Lower lobe of right lung (tissue), 2 donors: Measurements from ENCODE around the gene ZNHIT6. TPM values are rescaled to one million over a fixed set of nuclear protein-coding genes. Genes with fewer than 3 reads are reported as not detected.

Source experiments
- ATAC-seq, 2 donors: fragments of 200-7000 bp; cut with Tn5 transposase; one replicate each; pipeline ENCODE4 v1.9.1; 2020 to 2022; ENCODE audit warnings: mild to moderate bottlenecking in 2 of 2, moderate library complexity in 2 of 2
- DNase-seq: peaks from one replicate; pipeline ENCODE4 v3.0.0-alpha.2; 2020
- H3K27ac ChIP-seq: fragments of 200-600 bp; one replicate; pipeline ENCODE4 v1.8.0; 2022
- H3K27me3 ChIP-seq: fragments of 200-600 bp; one replicate; pipeline ENCODE4 v1.8.0; 2022; ENCODE audit warnings: low read depth
- H3K36me3 ChIP-seq: fragments of 200-600 bp; one replicate; pipeline ENCODE4 v1.8.0; 2022; ENCODE audit warnings: mild to moderate bottlenecking
- H3K4me1 ChIP-seq: fragments of 200-600 bp; one replicate; pipeline ENCODE4 v1.8.0; 2022
- H3K4me3 ChIP-seq: fragments of 200-600 bp; one replicate; pipeline ENCODE4 v1.8.0; 2022; ENCODE audit warnings: mild to moderate bottlenecking
- H3K9me3 ChIP-seq: fragments of 200-600 bp; one replicate; pipeline ENCODE4 v1.8.0; 2022
- CTCF ChIP-seq: fragments of 200-600 bp; IDR thresholded peaks from one replicate; pipeline ENCODE4 v1.8.0; 2022; ENCODE audit warnings: antibody characterized with exemption, mild to moderate bottlenecking
- intact Hi-C: fragments of 100-400 bp; cut with DNase I; formaldehyde crosslinking; loops from one replicate; pipeline ENCODE4 v1.11.0; 2022
- total RNA-seq: library from RNA; stranded (reverse); fragmentation: NEBNext Ultra II Directional; extraction: Animal tissue kit (Norgen Biotek cat#: 25700); gene quantifications from one replicate; pipeline ENCODE4 v1.2.1, GENCODE V29; 2021
- donor health status: DM: no; HTN: yes; CAD: no; lungs with severe emphysema.

Gene ZNHIT6
- total RNA-seq, 1 donor from 2014 or later, result 11.3 TPM

GRCh38 chr1:85611856-85612255, 96.4 kb downstream of the ZNHIT6 start:
- Histone ChIP-seq H3K27ac (peak overlapping the region; percentile 81), H3K4me3 (no peak overlapping the region), H3K9me3 (no peaks in the 10 kb centered on the region), H3K36me3 (no peaks in the 10 kb centered on the region), H3K27me3 (no peaks in the 10 kb centered on the region), H3K4me1 (peaks cover 20% of the 10 kb centered on the region)
- intact Hi-C loops, result no loop called here
- peak; percentile 77 for DNase-seq
- TF ChIP-seq CTCF, result no peak
- ATAC-seq, result peak; percentile 94 to 95

GRCh38 chr1:85611425-85611824, 96.8 kb downstream of the ZNHIT6 start:
- intact Hi-C loops, result no loop called here
- Histone ChIP-seq H3K4me3 (no peak overlapping the region), H3K36me3 (no peaks in the 10 kb centered on the region), H3K4me1 (peaks cover 20% of the 10 kb centered on the region), H3K27me3 (no peaks in the 10 kb centered on the region), H3K27ac (peak overlapping the region; percentile 71), H3K9me3 (no peaks in the 10 kb centered on the region)
- no peak for DNase-seq
- no peak for TF ChIP-seq CTCF
- ATAC-seq, result no peak

- TF ChIP-seq CTCF, result no peak
- no peak for DNase-seq
- H3K36me3 ChIP-seq, result no peaks in the 10 kb centered on the region
- no peak overlapping the region for H3K27ac ChIP-seq
- no peak overlapping the region for H3K4me3 ChIP-seq
- peaks cover 20% of the 10 kb centered on the region for H3K4me1 ChIP-seq
- intact Hi-C loops, result no loop called here
- ATAC-seq, result no peak
- H3K27me3 ChIP-seq, result no peaks in the 10 kb centered on the region
- no peaks in the 10 kb centered on the region for H3K9me3 ChIP-seq
Measured at GRCh38 chr1:85609976-85610375, 98.3 kb downstream of the ZNHIT6 start.

GRCh38 chr1:85608851-85609250, 99.4 kb downstream of the ZNHIT6 start:
- Histone ChIP-seq H3K4me1 (peaks cover 20% of the 10 kb centered on the region), H3K36me3 (no peaks in the 10 kb centered on the region)

GRCh38 chr1:85607921-85608265, 100.3 kb downstream of the ZNHIT6 start:
- no peak overlapping the region for H3K27ac ChIP-seq
- intact Hi-C loops, result no loop called here

More at GRCh38 chr1:85608851-85609250, 99.4 kb downstream of the ZNHIT6 start:
- Histone ChIP-seq H3K27me3 (no peaks in the 10 kb centered on the region), H3K4me3 (no peak overlapping the region), H3K9me3 (no peaks in the 10 kb centered on the region), H3K27ac (no peak overlapping the region)
- DNase-seq (no peak), ATAC-seq (no peak)
- TF ChIP-seq CTCF, result no peak
- intact Hi-C loops, result no loop called here

More at GRCh38 chr1:85607921-85608265, 100.3 kb downstream of the ZNHIT6 start:
- Histone ChIP-seq H3K4me1 (peaks cover 20% of the 10 kb centered on the region), H3K36me3 (no peaks in the 10 kb centered on the region), H3K4me3 (no peak overlapping the region), H3K9me3 (no peaks in the 10 kb centered on the region), H3K27me3 (no peaks in the 10 kb centered on the region)
- DNase-seq (no peak), ATAC-seq (no peak)
- TF ChIP-seq CTCF, result no peak
